Testis (tissue), 2 donors: ENCODE measurements around the gene WFDC5.

Experiments
- CTCF ChIP-seq, 3 experiments: fragments of 450-650 bp in 2 of 3; fragments of 200-600 bp in 1 of 3; sonication (generic) in 1 of 3; IDR thresholded peaks; one replicate each; pipeline ENCODE4 v1.5.1; 2016 to 2019; ENCODE audit warnings: antibody characterized with exemption in 3 of 3, mild to moderate bottlenecking in 2 of 3, moderate library complexity in 1 of 3
- POLR2A ChIP-seq: fragments of 450-650 bp; IDR thresholded peaks from one replicate; pipeline ENCODE4 v1.6.1; 2017; ENCODE audit warnings: antibody characterized with exemption, mild to moderate bottlenecking, moderate library complexity

GRCh38 chr20:45067558-45067957 is 47.4 kb downstream of the WFDC5 start:
- TF ChIP-seq CTCF (IDR thresholded peaks at IDR 0.05) (no peak), POLR2A (no peak)
